H1 (cell line): Measurements from ENCODE around the gene TMEM140. TPM values are rescaled to one million over a fixed set of nuclear protein-coding genes. Genes with fewer than 3 reads are reported as not detected.

ENCODE experiments used
- HDAC6 ChIP-seq: IDR thresholded peaks from one replicate; pipeline ENCODE4 v1.7.1; 2012; ENCODE audit warnings: low read depth, mild to moderate bottlenecking, inconsistent platforms, low read length, moderate library complexity
- JUND ChIP-seq: IDR thresholded peaks from 2 replicates; pipeline ENCODE4 v1.6.1; 2011; ENCODE audit warnings: mild to moderate bottlenecking, improper control_type of control experiment, low read length
- SP2 ChIP-seq: IDR thresholded peaks from 2 replicates; pipeline ENCODE4 v1.6.1; 2012; ENCODE audit warnings: mild to moderate bottlenecking, low read length, inconsistent platforms
- polyA plus RNA-seq, 7 experiments: library from polyadenylated mRNA; depleted of rRNA in 3 of 7; stranded (reverse) in 5 of 7; unstranded in 2 of 7; fragments of >200 nt in 5 of 7; fragments of 200-250 nt in 2 of 7; gene quantifications; 1 replicate in 5 of 7; 2 replicates in 1 of 7; 4 replicates in 1 of 7; pipeline versions ENCODE4 v1.2.1 to v1.2.3, GENCODE V29; 2011 to 2013; ENCODE audit warnings: missing spikeins in 2 of 7, mixed read lengths in 2 of 7
- total RNA-seq: library from RNA; stranded (reverse); fragmentation: NEBNext Ultra II Directional; extraction: Animal tissue kit (Norgen Biotek cat#: 25700); gene quantifications from 2 replicates; pipeline ENCODE4 v1.2.1, GENCODE V29; 2021
- TF ChIP-seq, protein P1 (sequence below): IDR thresholded peaks from 2 replicates; pipeline ENCODE4 v1.6.1; 2012; ENCODE audit warnings: inconsistent platforms

The TMEM140 gene
- total and polyA plus RNA-seq, 2 of the 8 experiments (the other 6 are each of a cell fraction or from before 2014, with no cell fraction given) = not detected

GRCh38 chr7:135102372-135102771, 45.5 kb upstream of the TMEM140 start (continued):
- TF ChIP-seq HDAC6 (no peak), SP2 (no peak), JUND (no peak)
- TF ChIP-seq, protein P1, sequence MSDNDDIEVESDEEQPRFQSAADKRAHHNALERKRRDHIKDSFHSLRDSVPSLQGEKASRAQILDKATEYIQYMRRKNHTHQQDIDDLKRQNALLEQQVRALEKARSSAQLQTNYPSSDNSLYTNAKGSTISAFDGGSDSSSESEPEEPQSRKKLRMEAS = no peak
